Ovary (tissue), 3 donors: Measurements from ENCODE around the gene PRRC2A.

ENCODE experiments used
- EP300 ChIP-seq: sonication (generic); formaldehyde crosslinking; IDR thresholded peaks from one replicate; pipeline ENCODE4 v1.6.1; 2017; ENCODE audit warnings: antibody characterized with exemption
- POLR2A ChIP-seq: fragments of 450-650 bp; IDR thresholded peaks from one replicate; pipeline ENCODE4 v1.6.1; 2017; ENCODE audit warnings: antibody characterized with exemption, mild to moderate bottlenecking, moderate library complexity
- TF ChIP-seq, protein P1 (sequence below), 3 donors: fragments of 450-650 bp in 2 of 3; fragments of 200-600 bp in 1 of 3; IDR thresholded peaks; one replicate each; pipeline versions ENCODE4 v1.5.1 to v1.8.0; 2016 to 2022; ENCODE audit warnings: antibody characterized with exemption in 3 of 3, mild to moderate bottlenecking in 1 of 3
- donor health status: DM: no; HTN: no; CAD: no.

- TF ChIP-seq, protein P1, sequence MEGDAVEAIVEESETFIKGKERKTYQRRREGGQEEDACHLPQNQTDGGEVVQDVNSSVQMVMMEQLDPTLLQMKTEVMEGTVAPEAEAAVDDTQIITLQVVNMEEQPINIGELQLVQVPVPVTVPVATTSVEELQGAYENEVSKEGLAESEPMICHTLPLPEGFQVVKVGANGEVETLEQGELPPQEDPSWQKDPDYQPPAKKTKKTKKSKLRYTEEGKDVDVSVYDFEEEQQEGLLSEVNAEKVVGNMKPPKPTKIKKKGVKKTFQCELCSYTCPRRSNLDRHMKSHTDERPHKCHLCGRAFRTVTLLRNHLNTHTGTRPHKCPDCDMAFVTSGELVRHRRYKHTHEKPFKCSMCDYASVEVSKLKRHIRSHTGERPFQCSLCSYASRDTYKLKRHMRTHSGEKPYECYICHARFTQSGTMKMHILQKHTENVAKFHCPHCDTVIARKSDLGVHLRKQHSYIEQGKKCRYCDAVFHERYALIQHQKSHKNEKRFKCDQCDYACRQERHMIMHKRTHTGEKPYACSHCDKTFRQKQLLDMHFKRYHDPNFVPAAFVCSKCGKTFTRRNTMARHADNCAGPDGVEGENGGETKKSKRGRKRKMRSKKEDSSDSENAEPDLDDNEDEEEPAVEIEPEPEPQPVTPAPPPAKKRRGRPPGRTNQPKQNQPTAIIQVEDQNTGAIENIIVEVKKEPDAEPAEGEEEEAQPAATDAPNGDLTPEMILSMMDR (IDR thresholded peaks at IDR 0.05): no peak
- TF ChIP-seq EP300 (no peak), POLR2A (no peak)
Measured at GRCh38 chr6:31615748-31616147, 4.8 kb upstream of the PRRC2A start.
